Liver (tissue), 9 donors: ENCODE data around the gene WASF2. TPM values are rescaled to one million over a fixed set of nuclear protein-coding genes. Genes with fewer than 3 reads are reported as not detected.

ENCODE experiments used
- DNase-seq: peaks from one replicate; pipeline ENCODE4 v3.0.0-alpha.2; 2017; ENCODE audit warnings: low spot score
- H3K27ac ChIP-seq, 2 donors: one replicate each; pipeline ENCODE4 v1.7.0; 2013; ENCODE audit warnings: inconsistent platforms in 2 of 2, low read length in 2 of 2, control low read depth in 1 of 2, low read depth in 1 of 2, mild to moderate bottlenecking in 1 of 2
- H3K27me3 ChIP-seq, 4 donors: one replicate each; pipeline versions ENCODE4 v1.6.1 to v1.7.0; 2013; ENCODE audit warnings: low read length in 3 of 4, inconsistent platforms in 1 of 4, mild to moderate bottlenecking in 1 of 4, moderate library complexity in 1 of 4; ENCODE audit not compliant: control insufficient read depth in 4 of 4, insufficient read depth in 4 of 4
- H3K36me3 ChIP-seq, 4 donors: one replicate each; pipeline versions ENCODE4 v1.6.1 to v1.7.0; 2013; ENCODE audit warnings: low read length in 3 of 4, mild to moderate bottlenecking in 3 of 4, low read depth in 1 of 4, moderate library complexity in 1 of 4; ENCODE audit not compliant: control insufficient read depth in 4 of 4, insufficient read depth in 3 of 4
- H3K4me1 ChIP-seq, 4 donors: one replicate each; pipeline versions ENCODE4 v1.6.1 to v1.7.0; 2013; ENCODE audit warnings: low read length in 3 of 4, mild to moderate bottlenecking in 3 of 4, moderate library complexity in 1 of 4; ENCODE audit not compliant: control insufficient read depth in 4 of 4, insufficient read depth in 4 of 4
- H3K4me3 ChIP-seq, 3 donors: one replicate each; pipeline versions ENCODE4 v1.6.1 to v1.7.0; 2013; ENCODE audit warnings: low read length in 3 of 3, control low read depth in 1 of 3, low read depth in 1 of 3, mild to moderate bottlenecking in 1 of 3
- H3K9ac ChIP-seq, 2 donors: one replicate each; pipeline ENCODE4 v1.7.0; 2013; ENCODE audit warnings: low read length in 2 of 2, mild to moderate bottlenecking in 2 of 2, moderate library complexity in 2 of 2, control low read depth in 1 of 2, low read depth in 1 of 2
- H3K9me3 ChIP-seq, 4 donors: one replicate each; pipeline versions ENCODE4 v1.6.1 to v1.7.0; 2013; ENCODE audit warnings: low read length in 3 of 4; ENCODE audit not compliant: control insufficient read depth in 4 of 4
- FOXA2 ChIP-seq: IDR thresholded peaks from 2 replicates; pipeline ENCODE4 v1.6.1; 2016; ENCODE audit warnings: antibody characterized with exemption
- HNF4A ChIP-seq, 2 donors: conservative IDR thresholded peaks; 2 replicates each; pipeline ENCODE4 v1.6.1; 2016; ENCODE audit warnings: antibody characterized with exemption in 2 of 2, mild to moderate bottlenecking in 2 of 2
- NR2F2 ChIP-seq: IDR thresholded peaks from 2 replicates; pipeline ENCODE4 v1.6.1; 2016; ENCODE audit warnings: antibody characterized with exemption
- RAD21 ChIP-seq, 2 donors: IDR thresholded peaks; 2 replicates each; pipeline ENCODE4 v1.6.1; 2016; ENCODE audit warnings: antibody characterized with exemption in 2 of 2, mild to moderate bottlenecking in 2 of 2
- RXRA ChIP-seq, 2 donors: IDR thresholded peaks; 2 replicates each; pipeline ENCODE4 v1.6.1; 2017 to 2018; ENCODE audit warnings: antibody characterized with exemption in 2 of 2, mild to moderate bottlenecking in 1 of 2
- TAF1 ChIP-seq: conservative IDR thresholded peaks from 2 replicates; pipeline ENCODE4 v1.6.1; 2016; ENCODE audit warnings: antibody characterized with exemption, mild to moderate bottlenecking
- YY1 ChIP-seq: IDR thresholded peaks from 2 replicates; pipeline ENCODE4 v1.6.1; 2016; ENCODE audit warnings: antibody characterized with exemption, mild to moderate bottlenecking
- WGBS: extraction: QIAGEN DNeasy Blood & Tissue Kit; methylation state at CpG from one replicate; pipeline ENCODE4 v1.1.7; 2013; 5-methylcytosine and 5-hydroxymethylcytosine counted together
- polyA plus RNA-seq, 2 donors: library from polyadenylated mRNA; stranded (reverse) in 1 of 2; unstranded in 1 of 2; fragments of 200-250 nt in 1 of 2; fragments of >200 nt in 1 of 2; fragmentation: Nextera tagmentation in 1 of 2; extraction: Ambion mirVana in 1 of 2; gene quantifications; one replicate each; pipeline versions ENCODE4 v1.2.1 to v1.2.3, GENCODE V29; 2013 to 2015
- total RNA-seq, 2 donors: library from RNA; depleted of rRNA; stranded (reverse); fragments of >200 nt; gene quantifications; one replicate each; pipeline ENCODE4 v1.2.3, GENCODE V29; 2014
- TF ChIP-seq, protein P1 (sequence below): IDR thresholded peaks from 2 replicates; pipeline ENCODE4 v1.6.1; 2016; ENCODE audit warnings: antibody characterized with exemption, mild to moderate bottlenecking
- TF ChIP-seq, protein P2 (sequence below): fragments of 150-350 bp; IDR thresholded peaks from 2 replicates; pipeline ENCODE4 v1.5.1; 2017; ENCODE audit warnings: improper control_type of control experiment, low read depth, low read length; ENCODE audit not compliant: missing input control
- TF ChIP-seq, protein P3 (sequence below): IDR thresholded peaks from 2 replicates; pipeline ENCODE4 v1.6.1; 2016; ENCODE audit warnings: antibody characterized with exemption
- donor health status: healthy.
- donor health status: healthy.
- donor health status: healthy.
- donor health status: healthy.
- donor health status: healthy.

Gene WASF2
- total and polyA plus RNA-seq, 4 donors: 11.6 to 37.7 (median 18.7) TPM

DNA sequence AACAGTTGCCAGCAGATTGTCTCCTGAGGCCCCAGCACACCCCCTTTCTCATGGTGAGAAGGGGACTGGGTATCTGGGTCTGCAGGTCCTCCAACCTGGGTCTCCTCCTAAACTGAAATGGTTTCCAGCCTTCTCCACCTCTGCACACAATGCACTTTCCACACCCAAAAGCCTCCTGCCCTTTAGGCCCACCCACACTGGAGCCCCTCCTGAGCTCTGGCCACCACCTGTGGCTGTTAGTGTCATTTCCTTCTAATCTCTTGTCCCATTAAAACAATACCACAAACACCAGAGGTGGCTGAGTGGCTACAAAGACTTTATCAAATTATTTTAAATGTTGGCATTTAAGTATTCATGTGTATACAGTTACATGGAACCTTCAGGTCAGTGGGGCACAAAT is 86.0 kb downstream of the WASF2 start:
- TF ChIP-seq RAD21 (IDR thresholded peaks at IDR 0.05) (no peak), RXRA (IDR thresholded peaks at IDR 0.05) (no peak)
- TF ChIP-seq, protein P1, sequence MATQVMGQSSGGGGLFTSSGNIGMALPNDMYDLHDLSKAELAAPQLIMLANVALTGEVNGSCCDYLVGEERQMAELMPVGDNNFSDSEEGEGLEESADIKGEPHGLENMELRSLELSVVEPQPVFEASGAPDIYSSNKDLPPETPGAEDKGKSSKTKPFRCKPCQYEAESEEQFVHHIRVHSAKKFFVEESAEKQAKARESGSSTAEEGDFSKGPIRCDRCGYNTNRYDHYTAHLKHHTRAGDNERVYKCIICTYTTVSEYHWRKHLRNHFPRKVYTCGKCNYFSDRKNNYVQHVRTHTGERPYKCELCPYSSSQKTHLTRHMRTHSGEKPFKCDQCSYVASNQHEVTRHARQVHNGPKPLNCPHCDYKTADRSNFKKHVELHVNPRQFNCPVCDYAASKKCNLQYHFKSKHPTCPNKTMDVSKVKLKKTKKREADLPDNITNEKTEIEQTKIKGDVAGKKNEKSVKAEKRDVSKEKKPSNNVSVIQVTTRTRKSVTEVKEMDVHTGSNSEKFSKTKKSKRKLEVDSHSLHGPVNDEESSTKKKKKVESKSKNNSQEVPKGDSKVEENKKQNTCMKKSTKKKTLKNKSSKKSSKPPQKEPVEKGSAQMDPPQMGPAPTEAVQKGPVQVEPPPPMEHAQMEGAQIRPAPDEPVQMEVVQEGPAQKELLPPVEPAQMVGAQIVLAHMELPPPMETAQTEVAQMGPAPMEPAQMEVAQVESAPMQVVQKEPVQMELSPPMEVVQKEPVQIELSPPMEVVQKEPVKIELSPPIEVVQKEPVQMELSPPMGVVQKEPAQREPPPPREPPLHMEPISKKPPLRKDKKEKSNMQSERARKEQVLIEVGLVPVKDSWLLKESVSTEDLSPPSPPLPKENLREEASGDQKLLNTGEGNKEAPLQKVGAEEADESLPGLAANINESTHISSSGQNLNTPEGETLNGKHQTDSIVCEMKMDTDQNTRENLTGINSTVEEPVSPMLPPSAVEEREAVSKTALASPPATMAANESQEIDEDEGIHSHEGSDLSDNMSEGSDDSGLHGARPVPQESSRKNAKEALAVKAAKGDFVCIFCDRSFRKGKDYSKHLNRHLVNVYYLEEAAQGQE: no peak
- no peak for DNase-seq
- Histone ChIP-seq H3K9me3 (no peaks in the 10 kb centered on the region), H3K27ac (no peak overlapping the region), H3K36me3 (peaks cover 0 to 24% (median 8%) of the 10 kb centered on the region in 4 donors), H3K4me3 (no peak overlapping the region), H3K9ac (no peak overlapping the region), H3K4me1 (peaks cover 0 to 12% (median 2%) of the 10 kb centered on the region in 4 donors), H3K27me3 (no peaks in the 10 kb centered on the region)

DNA sequence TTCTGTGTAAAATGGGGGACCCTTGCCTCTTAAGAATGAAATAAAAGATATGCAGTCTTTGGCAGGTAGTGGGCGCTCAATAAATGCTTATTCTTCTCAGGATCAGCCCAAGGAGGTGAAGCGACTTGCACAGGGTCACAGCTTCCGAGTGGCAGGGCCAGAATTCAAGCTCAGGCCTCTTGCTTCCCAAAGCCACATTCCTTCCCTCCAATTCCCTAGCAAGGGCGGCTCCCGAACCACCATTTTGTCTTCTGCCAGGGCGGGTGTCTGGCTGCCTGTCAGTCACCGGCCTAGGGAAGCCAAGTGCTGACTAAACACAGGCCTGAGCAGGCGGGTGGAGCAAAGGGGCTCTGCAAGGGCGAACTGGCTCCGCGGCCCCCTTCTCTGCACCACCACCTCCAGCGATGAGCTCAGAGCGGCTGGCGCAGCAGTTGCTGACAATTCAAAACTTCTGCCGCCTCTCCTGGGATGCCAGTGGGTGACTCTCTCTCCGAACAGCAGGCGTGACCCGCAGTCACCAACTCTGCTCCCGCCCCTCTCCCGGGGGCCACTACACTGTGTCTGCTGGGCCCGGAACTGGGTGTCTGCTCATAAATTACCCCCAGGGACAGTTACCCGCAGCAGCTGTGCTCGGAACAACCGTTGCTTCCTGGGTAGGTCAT is 86.8 kb downstream of the WASF2 start:
- Histone ChIP-seq H3K4me3 (no peak overlapping the region), H3K27me3 (no peaks in the 10 kb centered on the region), H3K9ac (no peak overlapping the region), H3K9me3 (no peaks in the 10 kb centered on the region), H3K36me3 (peaks cover 0 to 16% (median 5%) of the 10 kb centered on the region in 4 donors), H3K4me1 (peaks cover 0 to 12% (median 2%) of the 10 kb centered on the region in 4 donors), H3K27ac (peak overlapping the region in 1 of 2 donors; percentile 15)
- DNase-seq: no peak
- WGBS: 68% methylated on average over 24 of the region's 24 CpGs
- TF ChIP-seq RXRA (IDR thresholded peaks at IDR 0.05) (peak in 1 of 2 donors; percentile 14), TAF1 (no peak), NR2F2 (no peak), YY1 (peak; percentile 61), HNF4A (conservative IDR thresholded peaks at IDR 0.05) (no peak)
- TF ChIP-seq, protein P2, sequence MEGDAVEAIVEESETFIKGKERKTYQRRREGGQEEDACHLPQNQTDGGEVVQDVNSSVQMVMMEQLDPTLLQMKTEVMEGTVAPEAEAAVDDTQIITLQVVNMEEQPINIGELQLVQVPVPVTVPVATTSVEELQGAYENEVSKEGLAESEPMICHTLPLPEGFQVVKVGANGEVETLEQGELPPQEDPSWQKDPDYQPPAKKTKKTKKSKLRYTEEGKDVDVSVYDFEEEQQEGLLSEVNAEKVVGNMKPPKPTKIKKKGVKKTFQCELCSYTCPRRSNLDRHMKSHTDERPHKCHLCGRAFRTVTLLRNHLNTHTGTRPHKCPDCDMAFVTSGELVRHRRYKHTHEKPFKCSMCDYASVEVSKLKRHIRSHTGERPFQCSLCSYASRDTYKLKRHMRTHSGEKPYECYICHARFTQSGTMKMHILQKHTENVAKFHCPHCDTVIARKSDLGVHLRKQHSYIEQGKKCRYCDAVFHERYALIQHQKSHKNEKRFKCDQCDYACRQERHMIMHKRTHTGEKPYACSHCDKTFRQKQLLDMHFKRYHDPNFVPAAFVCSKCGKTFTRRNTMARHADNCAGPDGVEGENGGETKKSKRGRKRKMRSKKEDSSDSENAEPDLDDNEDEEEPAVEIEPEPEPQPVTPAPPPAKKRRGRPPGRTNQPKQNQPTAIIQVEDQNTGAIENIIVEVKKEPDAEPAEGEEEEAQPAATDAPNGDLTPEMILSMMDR: peak; percentile 23
- TF ChIP-seq, protein P3, sequence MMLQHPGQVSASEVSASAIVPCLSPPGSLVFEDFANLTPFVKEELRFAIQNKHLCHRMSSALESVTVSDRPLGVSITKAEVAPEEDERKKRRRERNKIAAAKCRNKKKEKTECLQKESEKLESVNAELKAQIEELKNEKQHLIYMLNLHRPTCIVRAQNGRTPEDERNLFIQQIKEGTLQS: no peak

DNA sequence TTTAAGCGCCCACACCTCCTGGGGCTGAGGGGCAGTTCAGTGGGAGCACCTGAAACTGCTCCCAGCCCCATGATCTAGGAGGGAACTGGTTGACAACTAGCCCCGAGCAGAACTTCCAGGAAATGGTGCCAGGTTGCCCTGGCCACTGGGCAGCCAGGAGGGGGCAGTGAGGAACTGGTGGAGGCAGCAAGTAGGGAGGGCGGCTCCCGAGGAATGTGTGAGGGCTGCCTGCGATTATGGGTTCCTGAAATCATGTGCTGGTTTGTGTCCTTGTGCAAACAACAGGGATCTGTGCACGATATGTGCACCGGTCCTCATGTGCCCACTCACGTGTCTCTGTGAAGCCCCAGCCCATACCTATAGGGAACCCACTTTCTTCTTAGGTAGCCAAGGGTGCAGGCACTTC is 87.6 kb downstream of the WASF2 start:
- 35% methylated on average over 8 of the region's 8 CpGs for WGBS
- Histone ChIP-seq H3K36me3 (peaks cover 0 to 8% (median 2%) of the 10 kb centered on the region in 4 donors), H3K27ac (no peak overlapping the region), H3K9me3 (no peaks in the 10 kb centered on the region), H3K4me3 (no peak overlapping the region), H3K27me3 (no peaks in the 10 kb centered on the region), H3K9ac (no peak overlapping the region), H3K4me1 (peaks cover 0 to 12% (median 2%) of the 10 kb centered on the region in 4 donors)
- no peak for TF ChIP-seq FOXA2
- TF ChIP-seq RAD21 (IDR thresholded peaks at IDR 0.05): peak; percentile 71 to 76
- TF ChIP-seq, protein P2: peak; percentile 52
- no peak for DNase-seq
